HFF-Myc (cell line): ENCODE results near the gene CLASP1.

ENCODE experiments used
- DNase-seq: peaks from one replicate; pipeline ENCODE4 v3.0.0-alpha.2; 2011; ENCODE audit warnings: low read depth; ENCODE audit errors: extremely low read depth
- H3K4me3 ChIP-seq: replicated peaks from 2 replicates; pipeline ENCODE4 v1.5.1; 2011; ENCODE audit warnings: low read depth, mild to moderate bottlenecking, control low read depth, low read length
- CTCF ChIP-seq: IDR thresholded peaks from 2 replicates; pipeline ENCODE4 v1.5.1; 2012; ENCODE audit warnings: mild to moderate bottlenecking, low read depth, low read length, control low read depth; ENCODE audit errors: missing control alignments

CLASP1 gene

GRCh38 chr2:121473512-121473911 is 175.8 kb downstream of the CLASP1 start:
- no peak overlapping the region for H3K4me3 ChIP-seq
- no peak for TF ChIP-seq CTCF
- DNase-seq = no peak

- DNase-seq = no peak
- TF ChIP-seq CTCF = no peak
- no peak overlapping the region for H3K4me3 ChIP-seq
Measured at GRCh38 chr2:121472470-121472993, 176.7 kb downstream of the CLASP1 start.

GRCh38 chr2:121471532-121472469 is 177.5 kb downstream of the CLASP1 start:
- no peak for DNase-seq
- no peak overlapping the region for H3K4me3 ChIP-seq
- TF ChIP-seq CTCF = no peak

GRCh38 chr2:121470917-121471316 is 178.3 kb downstream of the CLASP1 start:
- no peak for DNase-seq
- no peak for TF ChIP-seq CTCF
- no peak overlapping the region for H3K4me3 ChIP-seq

- no peak for DNase-seq
- no peak overlapping the region for H3K4me3 ChIP-seq
- no peak for TF ChIP-seq CTCF
Measured at GRCh38 chr2:121469356-121469755, 179.9 kb downstream of the CLASP1 start.

- DNase-seq = no peak
- no peak overlapping the region for H3K4me3 ChIP-seq
- no peak for TF ChIP-seq CTCF
Measured at GRCh38 chr2:121468936-121469335, 180.3 kb downstream of the CLASP1 start.
